Mucosa of stomach (tissue), 1 donor: ENCODE data around the gene DAB2IP.

Source experiments
- H3K27me3 ChIP-seq: one replicate; pipeline ENCODE4 v1.7.0; 2013; ENCODE audit warnings: mild to moderate bottlenecking, low read length; ENCODE audit not compliant: control insufficient read depth, insufficient read depth
- H3K36me3 ChIP-seq: one replicate; pipeline ENCODE4 v1.7.0; 2013; ENCODE audit warnings: low read length; ENCODE audit not compliant: control insufficient read depth, insufficient read depth
- H3K4me1 ChIP-seq: one replicate; pipeline ENCODE4 v1.7.0; 2013; ENCODE audit warnings: mild to moderate bottlenecking, low read length; ENCODE audit not compliant: control insufficient read depth, insufficient read depth
- H3K4me3 ChIP-seq: one replicate; pipeline ENCODE4 v1.7.0; 2013; ENCODE audit warnings: low read length
- H3K9ac ChIP-seq: one replicate; pipeline ENCODE4 v1.7.0; 2013; ENCODE audit warnings: mild to moderate bottlenecking, low read length, moderate library complexity
- H3K9me3 ChIP-seq: one replicate; pipeline ENCODE4 v1.7.0; 2013; ENCODE audit warnings: mild to moderate bottlenecking, low read length, moderate library complexity; ENCODE audit not compliant: control insufficient read depth
- donor health status: Pancreatic carcinoma.

DAB2IP gene

DNA sequence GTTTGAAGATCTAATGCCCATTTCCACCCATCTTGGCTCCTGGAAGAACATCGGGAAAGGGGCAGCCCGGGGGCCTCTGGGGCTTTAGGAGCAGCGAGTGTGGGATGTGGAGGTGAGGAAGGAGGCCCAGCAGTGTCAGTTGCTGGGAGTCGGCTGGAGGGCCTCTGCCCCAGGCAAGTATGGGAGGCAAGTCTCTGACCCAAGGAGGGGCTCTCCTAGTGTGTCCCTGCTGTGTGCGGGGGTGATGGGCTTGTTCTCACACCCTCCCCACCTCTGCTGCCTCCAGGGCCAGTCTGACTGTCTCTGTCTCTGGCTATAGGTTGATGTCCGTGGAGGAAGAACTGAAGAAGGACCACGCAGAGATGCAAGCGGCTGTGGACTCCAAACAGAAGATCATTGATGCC is 129.7 kb downstream of the DAB2IP start:
- Histone ChIP-seq H3K4me3 (no peak overlapping the region), H3K9me3 (no peaks in the 10 kb centered on the region), H3K4me1 (peaks cover 8% of the 10 kb centered on the region), H3K9ac (no peak overlapping the region), H3K36me3 (peaks cover 28% of the 10 kb centered on the region), H3K27me3 (no peaks in the 10 kb centered on the region)

DNA sequence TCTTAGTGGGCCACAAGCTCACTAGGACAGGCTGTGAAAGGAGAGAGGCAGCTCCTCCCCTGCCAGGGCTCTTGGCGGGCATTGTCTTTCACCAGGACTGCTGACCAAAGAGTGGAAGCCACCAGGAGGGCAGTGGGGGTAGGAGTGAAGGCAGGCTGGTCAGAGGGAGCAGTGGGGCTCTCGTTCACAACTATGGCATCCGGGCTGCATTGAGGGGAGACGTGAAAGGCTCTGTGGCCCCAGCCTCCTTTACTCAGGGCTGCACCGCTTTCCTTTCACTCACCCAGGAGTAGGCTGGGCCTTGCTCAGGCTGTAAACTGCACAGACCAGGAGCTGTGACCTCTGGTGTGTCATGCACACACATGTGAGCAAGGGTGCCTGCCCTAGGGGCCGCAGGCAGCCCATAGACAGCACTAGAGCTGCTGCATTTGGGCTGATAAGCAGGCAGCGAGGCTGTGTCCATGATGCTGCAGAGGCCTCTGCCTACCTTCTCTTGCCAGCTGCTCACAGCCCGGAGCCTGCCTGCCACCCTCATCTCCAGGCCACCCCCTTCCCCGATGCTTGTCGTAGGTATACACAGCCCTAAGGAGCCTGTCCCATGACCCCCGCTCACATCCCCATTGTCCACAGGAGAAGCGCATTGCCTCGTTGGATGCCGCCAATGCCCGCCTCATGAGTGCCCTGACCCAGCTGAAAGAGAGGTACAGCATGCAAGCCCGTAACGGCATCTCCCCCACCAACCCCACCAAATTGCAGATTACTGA is 130.4 kb downstream of the DAB2IP start:
- Histone ChIP-seq H3K36me3 (peaks cover 20% of the 10 kb centered on the region), H3K9ac (no peak overlapping the region), H3K4me1 (peaks cover 8% of the 10 kb centered on the region), H3K9me3 (no peaks in the 10 kb centered on the region), H3K4me3 (no peak overlapping the region), H3K27me3 (no peaks in the 10 kb centered on the region)

DNA sequence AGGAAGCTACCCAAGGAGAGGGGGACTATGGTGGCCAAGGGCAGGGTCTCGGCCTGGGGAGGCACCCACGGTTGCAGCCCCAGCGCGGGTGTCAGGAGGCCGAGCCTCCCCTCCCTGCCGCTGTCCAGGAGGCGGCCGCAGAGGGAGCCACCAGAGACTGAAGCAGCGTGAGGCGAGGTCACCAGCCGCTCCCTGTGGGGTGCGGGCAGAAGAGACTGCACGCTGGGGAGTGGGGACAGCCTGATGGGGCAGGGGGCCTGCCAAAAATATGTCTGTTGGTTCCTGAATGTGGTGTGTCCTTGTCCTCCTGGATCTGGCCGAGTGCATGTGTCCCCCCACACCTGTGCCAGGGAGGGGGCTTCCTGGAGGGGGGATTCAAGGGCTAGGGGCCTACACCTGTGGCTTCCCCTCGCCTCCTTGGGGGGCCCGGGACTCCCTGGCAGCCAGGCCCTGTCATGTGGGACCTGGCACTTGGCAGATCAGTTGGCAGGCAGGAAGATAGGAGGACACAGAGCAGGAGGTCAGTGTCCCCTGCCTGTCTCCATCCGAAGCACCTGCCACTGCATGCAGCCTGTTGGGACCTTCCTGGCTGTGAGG is 131.2 kb downstream of the DAB2IP start:
- H3K27me3 ChIP-seq: no peaks in the 10 kb centered on the region
- peaks cover 17% of the 10 kb centered on the region for H3K36me3 ChIP-seq
- H3K4me1 ChIP-seq: peaks cover 8% of the 10 kb centered on the region
- H3K9me3 ChIP-seq: no peaks in the 10 kb centered on the region
- H3K4me3 ChIP-seq: no peak overlapping the region
- H3K9ac ChIP-seq: no peak overlapping the region

DNA sequence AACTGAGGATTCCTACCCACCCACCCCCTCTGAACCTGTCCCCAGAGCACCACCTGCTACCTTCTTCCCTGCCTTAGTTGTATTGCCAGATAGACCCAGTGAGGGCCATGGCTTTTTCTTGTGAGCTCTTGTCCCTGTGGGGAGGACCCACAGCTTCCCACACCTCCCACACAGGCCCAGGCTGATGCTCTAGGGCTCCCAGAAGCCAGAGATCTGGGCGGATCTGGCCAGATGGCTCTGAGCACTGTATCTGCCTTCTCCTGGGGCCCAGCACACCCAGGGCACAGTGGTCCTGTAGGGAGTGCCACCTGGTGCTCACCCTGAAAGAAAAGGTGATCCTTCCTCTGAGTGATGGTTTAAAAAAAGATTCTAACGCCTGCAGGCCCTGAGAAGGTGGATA is 131.7 kb downstream of the DAB2IP start:
- Histone ChIP-seq H3K36me3 (peaks cover 14% of the 10 kb centered on the region), H3K9ac (no peak overlapping the region), H3K4me1 (peaks cover 8% of the 10 kb centered on the region), H3K4me3 (no peak overlapping the region), H3K27me3 (no peaks in the 10 kb centered on the region), H3K9me3 (no peaks in the 10 kb centered on the region)

DNA sequence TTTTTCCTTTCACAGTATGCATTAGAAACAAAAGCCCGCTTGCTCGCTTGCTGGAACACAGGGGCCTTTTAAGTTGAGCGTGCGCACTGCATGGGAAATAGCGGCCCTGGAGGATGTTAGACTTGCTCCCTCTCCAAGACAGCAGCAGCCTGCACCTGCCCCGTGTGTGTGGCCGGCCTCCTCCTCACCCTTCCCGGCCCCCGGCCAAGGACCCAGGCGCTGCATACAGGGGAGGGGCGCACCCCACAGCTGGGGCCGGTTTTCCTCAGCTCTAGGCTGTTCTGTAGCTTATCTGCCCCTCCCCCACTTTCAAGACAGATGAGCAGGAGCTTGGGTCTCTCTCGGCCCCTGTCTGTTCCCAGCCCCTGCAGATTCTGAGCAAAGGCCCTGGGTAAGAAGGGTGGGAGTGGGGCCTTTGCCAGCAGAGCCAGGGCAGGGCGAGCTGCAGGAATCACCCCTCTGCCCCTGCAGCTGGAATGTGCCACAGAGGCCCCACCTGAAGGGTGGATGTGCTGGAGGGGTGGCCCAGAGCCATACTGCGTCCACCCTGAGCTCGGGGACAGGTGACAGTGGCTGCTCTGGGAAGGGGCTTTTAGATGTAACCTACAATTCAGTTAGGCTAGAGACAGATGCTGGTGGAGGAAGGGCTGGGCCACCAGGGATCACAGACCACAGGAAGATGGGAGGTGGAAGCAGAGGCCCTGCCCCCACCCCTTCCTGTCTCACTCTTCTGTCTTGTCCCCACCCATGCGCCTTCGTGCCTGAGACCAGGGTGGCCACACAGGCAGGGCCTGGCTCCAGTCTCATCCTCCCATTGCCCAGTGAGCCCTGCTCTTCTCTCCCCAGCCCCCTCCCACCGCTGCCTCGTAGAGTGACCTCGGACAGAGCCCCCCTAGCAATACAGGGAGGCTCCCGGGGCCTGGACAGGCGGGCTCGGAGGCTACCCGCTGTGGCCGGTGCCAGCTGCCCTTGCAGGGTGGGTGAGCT is 132.4 kb downstream of the DAB2IP start:
- Histone ChIP-seq H3K4me1 (peaks cover 8% of the 10 kb centered on the region), H3K4me3 (no peak overlapping the region), H3K36me3 (peaks cover 13% of the 10 kb centered on the region), H3K9me3 (no peaks in the 10 kb centered on the region), H3K9ac (no peak overlapping the region), H3K27me3 (no peaks in the 10 kb centered on the region)

DNA sequence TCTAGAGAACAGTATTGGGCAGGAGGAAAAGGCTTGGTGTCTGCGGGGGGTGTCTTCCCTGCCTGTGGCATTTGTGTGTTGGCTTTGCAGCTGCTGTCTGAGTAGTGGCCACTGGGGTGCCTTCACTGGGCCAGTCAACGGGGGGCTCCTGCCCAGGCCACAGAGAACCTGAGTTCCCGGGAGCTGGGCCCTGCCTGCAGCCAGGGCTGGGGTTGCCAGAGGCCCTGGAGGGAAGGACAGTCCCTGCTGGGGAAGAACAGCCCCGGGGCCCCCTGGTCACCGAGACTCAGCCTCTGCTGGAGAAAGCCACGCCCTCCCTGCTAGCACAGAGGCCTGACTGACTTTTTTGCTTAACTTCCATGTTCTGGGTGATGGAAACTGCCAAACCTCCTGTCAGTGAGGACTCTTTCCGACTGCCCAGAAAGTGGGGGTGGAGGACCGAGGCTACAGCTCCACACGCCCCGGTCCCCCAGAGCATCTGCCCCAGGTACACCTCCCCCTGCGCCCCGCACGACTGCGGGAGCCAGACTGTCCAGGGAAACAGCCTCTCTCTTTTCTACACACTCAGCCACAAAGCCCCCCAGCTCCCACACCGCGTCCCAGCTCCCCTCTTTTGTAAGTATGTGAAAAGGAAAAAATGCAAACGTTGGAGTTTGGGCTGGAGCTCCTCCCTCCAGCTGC is 133.4 kb downstream of the DAB2IP start:
- Histone ChIP-seq H3K27me3 (no peaks in the 10 kb centered on the region), H3K4me3 (no peak overlapping the region), H3K9me3 (no peaks in the 10 kb centered on the region), H3K36me3 (peaks cover 13% of the 10 kb centered on the region), H3K4me1 (peaks cover 2% of the 10 kb centered on the region), H3K9ac (no peak overlapping the region)

DNA sequence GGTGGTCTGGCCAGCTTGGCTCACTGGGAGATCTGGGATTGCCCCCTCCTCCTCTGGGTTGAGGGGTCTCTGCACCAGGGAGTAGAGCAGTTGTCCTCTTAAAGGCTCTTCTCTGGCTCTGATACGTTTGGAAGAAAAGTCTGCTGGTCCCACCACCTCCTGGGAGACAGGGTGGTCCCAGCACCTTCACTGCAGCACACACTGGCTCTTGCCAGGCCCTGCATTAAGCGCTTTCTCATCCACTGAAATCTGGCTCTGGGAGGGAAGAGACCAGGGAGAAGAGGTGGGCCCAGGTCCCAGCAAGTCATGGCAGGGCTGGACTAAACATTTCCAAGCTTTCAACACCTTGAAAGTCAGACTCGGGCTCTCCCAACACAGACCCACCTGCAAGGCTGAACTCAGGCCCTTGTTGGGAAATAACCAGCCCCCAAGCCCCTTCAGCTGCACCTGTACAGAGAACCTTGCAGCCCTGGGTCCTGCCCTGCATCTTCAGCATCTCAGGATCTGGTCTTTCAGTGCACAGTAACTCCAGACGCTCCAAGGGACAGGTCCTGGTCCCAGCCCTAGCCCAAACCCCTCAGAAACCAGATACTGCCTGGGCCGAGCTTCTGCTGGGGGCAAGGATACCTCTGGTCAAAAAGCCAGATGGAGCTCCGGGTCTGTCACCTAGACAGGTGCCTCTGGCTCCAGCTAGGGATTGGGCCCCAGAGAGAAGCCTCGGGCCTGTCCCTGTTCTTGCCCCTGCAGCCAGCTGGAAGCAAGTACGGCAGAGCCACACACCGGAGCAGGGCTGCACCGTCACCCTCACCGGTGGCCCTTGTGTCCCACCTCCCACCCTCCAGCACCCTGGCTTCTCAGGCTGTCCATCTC is 134.5 kb downstream of the DAB2IP start:
- no peak overlapping the region for H3K4me3 ChIP-seq
- no peak overlapping the region for H3K9ac ChIP-seq
- no peaks in the 10 kb centered on the region for H3K27me3 ChIP-seq
- H3K36me3 ChIP-seq: peaks cover 13% of the 10 kb centered on the region
- no peaks in the 10 kb centered on the region for H3K4me1 ChIP-seq
- H3K9me3 ChIP-seq: no peaks in the 10 kb centered on the region

DNA sequence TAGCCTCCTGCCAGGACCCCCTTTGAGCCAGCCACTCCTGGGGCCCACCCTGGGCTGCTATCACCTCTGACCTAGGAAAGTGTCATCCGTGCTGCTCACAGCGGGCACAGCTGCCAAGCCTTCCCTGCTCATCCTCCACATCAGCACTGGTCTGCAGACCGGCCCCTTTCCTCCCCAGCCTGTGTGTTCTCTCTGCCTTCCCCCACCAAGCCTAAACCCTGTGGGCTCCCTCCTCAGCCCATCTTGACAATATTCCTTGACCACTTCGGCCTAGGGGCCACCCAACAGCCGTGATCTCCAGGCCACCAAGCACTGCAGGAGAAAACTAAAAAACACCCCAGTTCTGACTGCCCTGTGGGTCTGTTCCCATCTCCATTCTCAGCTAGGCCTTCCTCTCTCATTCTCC is 135.1 kb downstream of the DAB2IP start:
- no peak overlapping the region for H3K9ac ChIP-seq
- H3K4me1 ChIP-seq: no peaks in the 10 kb centered on the region
- H3K36me3 ChIP-seq: peaks cover 8% of the 10 kb centered on the region
- H3K9me3 ChIP-seq: no peaks in the 10 kb centered on the region
- H3K27me3 ChIP-seq: no peaks in the 10 kb centered on the region
- H3K4me3 ChIP-seq: no peak overlapping the region

DNA sequence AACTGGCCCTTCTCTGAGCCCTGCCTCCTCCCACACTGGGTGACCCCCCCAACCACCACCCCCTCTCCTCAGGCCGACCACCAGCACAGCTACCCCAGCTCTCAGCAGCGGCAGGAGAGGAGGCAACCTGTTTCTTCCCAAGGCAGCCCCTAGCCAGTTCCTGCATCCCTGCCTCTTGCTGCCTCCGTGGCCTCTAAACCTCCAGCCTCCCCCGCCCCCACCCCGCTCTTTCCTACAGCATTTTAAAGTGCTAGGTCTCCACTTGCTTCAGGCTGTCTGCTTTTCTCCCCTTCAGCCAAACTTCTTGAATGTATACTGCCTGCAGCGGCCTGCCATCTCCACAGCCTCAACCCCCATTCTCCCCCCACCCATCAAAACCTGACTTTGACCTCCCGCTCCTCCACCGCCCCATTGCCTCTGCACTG is 135.6 kb downstream of the DAB2IP start:
- Histone ChIP-seq H3K9ac (no peak overlapping the region), H3K36me3 (peaks cover 5% of the 10 kb centered on the region), H3K9me3 (no peaks in the 10 kb centered on the region), H3K4me1 (no peaks in the 10 kb centered on the region), H3K27me3 (no peaks in the 10 kb centered on the region), H3K4me3 (no peak overlapping the region)

DNA sequence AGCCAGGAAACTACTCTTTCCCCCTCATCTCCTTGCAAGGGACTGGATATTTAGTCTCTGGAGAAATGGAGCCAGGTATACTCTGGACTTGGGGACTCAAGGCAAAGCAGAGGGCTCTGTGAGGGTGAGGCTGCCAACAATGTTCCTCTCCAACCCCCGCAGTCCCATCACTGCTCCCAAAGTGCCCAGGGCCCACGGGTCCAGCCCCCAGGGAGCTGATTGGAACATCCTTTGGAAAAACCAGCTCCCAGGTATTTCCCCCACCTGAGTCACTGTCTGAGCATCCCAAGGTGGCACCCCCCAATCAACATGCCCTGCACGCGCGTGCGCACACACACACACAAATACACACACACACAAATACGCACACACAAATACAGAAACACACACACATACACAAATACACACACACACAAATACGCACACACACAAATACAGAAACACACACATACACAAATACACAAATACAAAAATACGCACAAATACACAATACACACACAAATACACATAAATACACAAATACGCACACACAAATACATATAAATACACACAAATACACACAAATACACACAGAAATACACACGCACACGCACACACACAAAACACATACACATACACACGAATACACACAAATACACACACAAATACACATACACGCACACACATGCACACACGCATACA is 137.4 kb downstream of the DAB2IP start:
- no peak overlapping the region for H3K4me3 ChIP-seq
- no peak overlapping the region for H3K9ac ChIP-seq
- no peaks in the 10 kb centered on the region for H3K4me1 ChIP-seq
- no peaks in the 10 kb centered on the region for H3K36me3 ChIP-seq
- no peaks in the 10 kb centered on the region for H3K9me3 ChIP-seq
- H3K27me3 ChIP-seq: no peaks in the 10 kb centered on the region
